ENCODE data around the gene MYO7B. TPM values are rescaled to one million over a fixed set of nuclear protein-coding genes. Genes with fewer than 3 reads are reported as not detected.

The MYO7B gene
- total RNA-seq, 4 donors from 2014 or later: 0.30 to 0.78 TPM; not detected in 2

DNA sequence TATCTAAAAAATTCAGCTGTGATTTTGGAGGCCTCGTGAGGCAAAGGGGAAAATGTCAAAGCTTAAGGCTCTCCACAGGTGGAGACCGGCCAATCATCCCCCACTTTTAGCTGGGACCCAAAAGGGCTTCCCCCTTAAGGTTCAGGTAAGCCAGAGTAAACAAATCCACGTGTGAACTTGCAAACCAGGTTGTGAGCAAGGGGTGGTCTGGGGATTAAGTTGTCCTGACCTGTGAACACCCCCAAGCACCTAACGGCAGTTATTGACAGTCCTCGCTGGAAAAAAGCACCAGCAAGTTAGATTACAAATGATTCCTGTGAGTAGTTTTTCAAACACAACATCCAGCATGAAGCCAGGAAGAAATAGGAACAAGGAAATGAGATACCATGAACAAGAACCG is 42.9 kb downstream of the MYO7B start:
- Histone ChIP-seq H3K27me3 (no peaks in the 10 kb centered on the region), H3K36me3 (no peaks in the 10 kb centered on the region), H3K9me3 (no peaks in the 10 kb centered on the region), H3K4me1 (peaks cover 0 to 10% (median 2%) of the 10 kb centered on the region in 4 donors), H3K4me3 (no peak overlapping the region), H3K27ac (no peak overlapping the region)
- no peak for TF ChIP-seq POLR2A (IDR thresholded peaks at IDR 0.05)
- WGBS, 2 donors: 59 to 71% methylated on average over 6 of the region's 6 CpGs
- no peak for DNase-seq (ENCODE audit: low spot score in 2 of 2)

DNA sequence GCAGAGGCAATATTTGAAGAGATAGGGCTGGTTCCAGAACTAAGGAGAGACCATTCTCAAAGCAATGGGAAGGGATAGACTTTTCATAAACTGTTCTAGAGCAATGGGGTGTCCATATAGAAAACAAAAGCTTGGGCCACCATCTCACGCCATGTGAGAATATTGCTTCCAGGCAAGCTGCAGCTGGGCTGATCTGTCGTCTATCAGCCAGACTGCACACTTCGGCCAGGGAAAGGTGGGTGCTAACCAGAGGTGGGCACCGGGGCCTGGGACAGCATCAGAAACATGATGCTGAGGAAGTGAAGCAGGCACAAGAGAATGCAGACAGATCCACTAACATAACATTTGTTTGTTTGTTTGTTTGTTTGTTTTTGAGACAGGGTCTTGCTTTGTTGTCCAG is 43.7 kb downstream of the MYO7B start:
- Histone ChIP-seq H3K36me3 (no peaks in the 10 kb centered on the region), H3K27me3 (no peaks in the 10 kb centered on the region), H3K4me3 (no peak overlapping the region), H3K27ac (no peak overlapping the region), H3K9me3 (no peaks in the 10 kb centered on the region), H3K4me1 (peaks cover 0 to 10% (median 2%) of the 10 kb centered on the region in 4 donors)
- TF ChIP-seq POLR2A (IDR thresholded peaks at IDR 0.05) (no peak), EP300 (IDR thresholded peaks at IDR 0.05) (no peak)
- TF ChIP-seq, protein P1, sequence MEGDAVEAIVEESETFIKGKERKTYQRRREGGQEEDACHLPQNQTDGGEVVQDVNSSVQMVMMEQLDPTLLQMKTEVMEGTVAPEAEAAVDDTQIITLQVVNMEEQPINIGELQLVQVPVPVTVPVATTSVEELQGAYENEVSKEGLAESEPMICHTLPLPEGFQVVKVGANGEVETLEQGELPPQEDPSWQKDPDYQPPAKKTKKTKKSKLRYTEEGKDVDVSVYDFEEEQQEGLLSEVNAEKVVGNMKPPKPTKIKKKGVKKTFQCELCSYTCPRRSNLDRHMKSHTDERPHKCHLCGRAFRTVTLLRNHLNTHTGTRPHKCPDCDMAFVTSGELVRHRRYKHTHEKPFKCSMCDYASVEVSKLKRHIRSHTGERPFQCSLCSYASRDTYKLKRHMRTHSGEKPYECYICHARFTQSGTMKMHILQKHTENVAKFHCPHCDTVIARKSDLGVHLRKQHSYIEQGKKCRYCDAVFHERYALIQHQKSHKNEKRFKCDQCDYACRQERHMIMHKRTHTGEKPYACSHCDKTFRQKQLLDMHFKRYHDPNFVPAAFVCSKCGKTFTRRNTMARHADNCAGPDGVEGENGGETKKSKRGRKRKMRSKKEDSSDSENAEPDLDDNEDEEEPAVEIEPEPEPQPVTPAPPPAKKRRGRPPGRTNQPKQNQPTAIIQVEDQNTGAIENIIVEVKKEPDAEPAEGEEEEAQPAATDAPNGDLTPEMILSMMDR (IDR thresholded peaks at IDR 0.05): no peak
- 91% methylated on average over 4 of the region's 4 CpGs for WGBS, 2 donors
- no peak for DNase-seq (ENCODE audit: low spot score in 2 of 2)

DNA sequence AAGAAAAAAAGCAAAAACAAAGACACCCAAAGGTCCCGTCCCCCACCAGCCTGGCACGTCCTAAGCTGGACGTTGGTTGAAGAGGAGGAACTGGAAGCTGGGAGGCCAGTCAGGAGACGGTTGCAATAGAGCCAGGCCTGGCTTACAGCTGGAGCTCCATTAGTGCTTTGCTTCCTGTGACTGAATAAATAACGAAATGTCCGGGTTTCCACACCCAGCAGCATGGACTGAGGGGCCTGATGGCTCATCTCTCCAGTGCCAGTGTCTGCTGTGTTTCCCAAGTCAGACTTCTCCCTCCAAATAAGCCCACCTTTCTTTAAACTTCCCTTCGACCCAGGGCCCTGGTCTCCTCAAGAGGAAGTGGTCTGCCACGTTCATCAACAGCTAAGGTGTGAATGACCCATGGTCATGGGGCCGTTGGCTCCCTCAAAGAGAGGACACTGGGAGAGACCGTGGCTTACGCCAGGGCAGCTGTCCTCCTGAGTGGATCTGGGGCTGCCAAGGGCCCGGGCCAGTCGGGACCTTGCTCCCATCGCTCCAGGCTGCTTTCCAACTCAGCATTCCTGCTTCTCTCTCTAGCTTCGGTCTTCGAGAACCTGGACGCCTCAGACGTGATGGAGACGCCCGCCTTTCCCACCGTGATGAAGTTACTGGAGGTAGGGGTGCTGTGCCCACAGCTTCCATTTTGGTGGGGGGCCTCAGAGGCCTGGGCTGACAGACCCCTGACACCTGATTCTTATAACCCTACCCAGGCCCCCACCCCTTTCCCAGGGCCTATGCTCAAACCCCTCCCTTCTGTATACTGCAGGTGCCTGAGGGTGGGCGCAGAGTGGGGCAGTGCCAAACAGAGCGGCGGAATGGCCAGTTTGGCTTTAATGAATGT is 44.9 kb downstream of the MYO7B start:
- H3K4me1 ChIP-seq: peaks cover 0 to 10% (median 2%) of the 10 kb centered on the region in 4 donors
- DNase-seq (ENCODE audit: low spot score in 2 of 2): no peak
- no peaks in the 10 kb centered on the region for H3K36me3 ChIP-seq
- H3K9me3 ChIP-seq: no peaks in the 10 kb centered on the region
- TF ChIP-seq POLR2A (IDR thresholded peaks at IDR 0.05) (no peak), EP300 (IDR thresholded peaks at IDR 0.05) (no peak)
- TF ChIP-seq, protein P1 (IDR thresholded peaks at IDR 0.05): no peak
- no peak overlapping the region for H3K4me3 ChIP-seq
- H3K27ac ChIP-seq: no peak overlapping the region
- no peaks in the 10 kb centered on the region for H3K27me3 ChIP-seq
- 79 to 82% methylated on average over 24 of the region's 24 CpGs for WGBS, 2 donors

DNA sequence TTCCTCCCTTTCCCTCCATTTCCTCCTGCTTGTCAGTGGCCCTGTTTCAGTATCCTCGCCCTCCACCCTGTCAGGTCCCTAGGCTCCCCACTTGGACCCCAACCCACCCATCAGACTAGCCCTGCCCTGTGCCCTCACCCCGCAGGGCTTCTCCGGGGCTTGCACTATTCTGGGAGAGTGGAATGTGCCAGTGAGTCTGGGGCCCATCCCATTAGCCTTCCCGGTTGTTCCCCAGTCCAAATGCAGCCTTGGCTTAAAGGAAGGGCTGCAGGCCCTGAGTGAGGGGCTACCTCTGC is 45.5 kb downstream of the MYO7B start:
- no peak for TF ChIP-seq EP300 (IDR thresholded peaks at IDR 0.05)
- TF ChIP-seq, protein P1 (IDR thresholded peaks at IDR 0.05): no peak
- no peak for TF ChIP-seq POLR2A (IDR thresholded peaks at IDR 0.05)
- Histone ChIP-seq H3K27ac (no peak overlapping the region), H3K27me3 (no peaks in the 10 kb centered on the region), H3K36me3 (no peaks in the 10 kb centered on the region), H3K9me3 (no peaks in the 10 kb centered on the region), H3K4me1 (peaks cover 0 to 8% (median 2%) of the 10 kb centered on the region in 4 donors), H3K4me3 (no peak overlapping the region)
- WGBS, 2 donors: 65 to 69% methylated on average over 4 of the region's 4 CpGs
- no peak for DNase-seq (ENCODE audit: low spot score in 2 of 2)

DNA sequence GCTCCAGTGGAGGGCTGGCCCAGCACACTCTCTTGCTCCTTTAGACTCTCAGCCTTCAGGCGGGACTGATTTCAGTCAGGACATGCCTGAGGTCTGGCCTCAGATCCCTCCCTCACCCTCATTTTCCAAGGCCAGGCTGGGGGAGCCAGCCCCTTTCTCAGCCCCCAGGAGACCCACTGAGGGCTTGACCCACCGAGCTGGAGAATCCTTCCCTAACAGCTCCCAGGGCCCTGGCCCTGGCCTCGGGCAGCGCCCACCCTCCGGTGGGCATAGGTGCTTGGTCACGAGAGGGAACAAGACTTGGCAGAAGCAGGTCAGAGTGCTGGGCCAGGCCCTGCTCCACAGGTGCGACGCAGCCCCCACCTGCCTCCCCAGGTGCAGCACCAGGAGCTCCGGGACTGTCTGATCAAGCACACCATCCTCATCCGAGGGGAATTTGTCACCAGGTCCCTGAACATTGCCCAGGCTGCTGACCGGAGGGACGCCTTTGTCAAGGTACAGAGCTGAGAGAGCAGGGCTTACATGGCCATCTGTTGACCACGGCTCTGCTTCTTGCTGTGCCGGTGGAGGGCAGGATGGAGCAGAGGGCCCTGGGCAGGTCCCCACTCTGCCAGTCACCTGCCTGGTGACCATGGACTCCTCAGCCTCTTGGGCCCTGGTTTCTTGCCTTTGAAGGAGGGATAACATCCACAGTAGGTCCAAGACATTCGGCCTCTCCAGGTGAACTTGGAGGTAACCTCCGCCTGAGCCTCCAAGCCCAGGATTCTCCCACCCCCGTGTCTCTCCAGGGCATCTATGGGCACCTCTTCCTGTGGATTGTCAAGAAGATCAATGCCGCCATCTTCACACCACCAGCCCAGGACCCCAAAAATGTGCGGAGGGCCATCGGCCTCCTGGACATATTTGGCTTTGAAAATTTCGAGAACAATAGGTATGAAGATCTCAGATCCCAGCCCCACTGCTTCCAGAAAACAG is 46.3 kb downstream of the MYO7B start:
- Histone ChIP-seq H3K9me3 (no peaks in the 10 kb centered on the region), H3K4me3 (no peak overlapping the region), H3K27ac (no peak overlapping the region), H3K4me1 (peaks cover 0 to under 1% (median under 1%) of the 10 kb centered on the region in 4 donors), H3K27me3 (no peaks in the 10 kb centered on the region), H3K36me3 (no peaks in the 10 kb centered on the region)
- 90 to 93% methylated on average over 18 to 19 of the region's 21 CpGs for WGBS, 2 donors
- TF ChIP-seq EP300 (IDR thresholded peaks at IDR 0.05): no peak
- TF ChIP-seq, protein P1 (IDR thresholded peaks at IDR 0.05): no peak
- no peak for TF ChIP-seq POLR2A (IDR thresholded peaks at IDR 0.05)
- no peak for DNase-seq (ENCODE audit: low spot score in 2 of 2)

Measured in tibial nerve (tissue), 4 donors.